ENCODE measurements around the gene PFKP.

- TF ChIP-seq CTCF (IDR thresholded peaks at IDR 0.05) (no peak), POLR2A (IDR thresholded peaks at IDR 0.05) (no peak)
These were observed 14.2 kb upstream of the PFKP start for GRCh38 chr10:3053155-3053554.
